Measurements from ENCODE around the gene VTI1B. TPM values are rescaled to one million over a fixed set of nuclear protein-coding genes. Genes with fewer than 3 reads are reported as not detected.

VTI1B gene
- total RNA-seq, 4 donors from 2014 or later: 96.1 to 133 (median 114) TPM

DNA sequence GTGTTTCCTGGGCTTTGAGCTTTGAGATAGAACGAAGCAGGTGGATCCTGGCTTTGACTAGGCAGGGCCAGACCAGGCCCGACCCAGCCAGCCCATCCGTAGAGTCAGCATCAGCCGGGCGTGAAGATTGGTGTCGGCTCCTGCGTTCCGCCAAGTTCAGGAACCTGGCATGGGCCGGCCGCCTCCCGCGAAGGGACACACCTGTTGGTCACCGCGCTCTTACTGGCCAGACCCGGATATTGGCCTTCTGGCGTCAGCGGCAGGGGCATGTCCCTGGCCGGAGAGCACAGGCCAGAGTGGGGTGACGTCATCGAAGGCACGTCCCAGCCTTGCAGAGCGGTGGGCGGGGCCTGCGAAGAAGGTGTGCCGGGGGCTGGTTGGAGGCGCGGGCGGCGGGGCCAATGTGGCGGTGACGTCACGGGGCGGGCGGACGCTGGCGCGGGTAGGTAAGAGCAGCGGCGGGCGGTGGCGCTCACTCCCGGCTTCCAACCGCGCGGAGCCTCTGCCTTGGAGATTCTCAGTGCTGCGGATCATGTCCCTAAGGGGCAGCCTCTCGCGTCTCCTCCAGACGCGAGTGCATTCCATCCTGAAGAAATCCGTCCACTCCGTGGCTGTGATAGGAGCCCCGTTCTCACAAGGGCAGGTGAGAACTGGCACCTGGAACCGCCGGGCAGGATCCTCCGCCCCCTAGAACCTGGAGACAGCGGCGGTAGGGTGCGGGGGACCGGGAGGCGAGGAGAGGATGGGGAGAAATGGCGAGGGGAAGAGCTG lies 54.8 kb downstream of the VTI1B start, which contains the start of gene ARG2:
Gene ARG2 (plus strand): TSS at position 475 of the 771 bp plus-strand sequence. CDS start 58 bp downstream, at position 533.
- TF ChIP-seq CTCF (IDR thresholded peaks at IDR 0.05): no peak
- ATAC-seq (ENCODE audit: low FRiP score) (peak; percentile 98), DNase-seq (ENCODE audit: low spot score) (peak; percentile 98)

DNA sequence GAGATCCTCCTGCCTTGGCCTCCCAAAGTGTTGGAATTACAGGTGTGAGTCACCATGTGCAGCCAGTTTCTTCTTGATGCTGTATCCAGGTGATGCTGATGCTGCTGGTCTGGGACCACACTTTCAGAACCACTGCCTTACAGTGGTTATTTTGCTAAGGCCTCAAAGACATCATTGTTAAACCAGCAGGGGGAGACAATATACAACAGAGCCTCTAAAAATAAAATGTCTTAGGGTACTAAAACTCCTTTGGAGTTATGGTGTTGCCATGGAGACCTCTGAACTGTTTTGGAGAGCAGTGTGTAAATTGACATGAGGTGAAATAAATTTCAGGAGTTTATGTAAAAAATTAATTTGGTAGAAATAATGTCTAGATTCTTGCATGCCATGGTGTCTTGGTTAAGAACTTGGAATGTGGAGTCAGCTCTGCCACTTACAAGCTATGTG lies 55.8 kb downstream of the VTI1B start:
- DNase-seq (ENCODE audit: low spot score) (no peak), ATAC-seq (ENCODE audit: low FRiP score) (no peak)
- TF ChIP-seq CTCF (IDR thresholded peaks at IDR 0.05): peak in 1 of 3 donors; percentile 55

DNA sequence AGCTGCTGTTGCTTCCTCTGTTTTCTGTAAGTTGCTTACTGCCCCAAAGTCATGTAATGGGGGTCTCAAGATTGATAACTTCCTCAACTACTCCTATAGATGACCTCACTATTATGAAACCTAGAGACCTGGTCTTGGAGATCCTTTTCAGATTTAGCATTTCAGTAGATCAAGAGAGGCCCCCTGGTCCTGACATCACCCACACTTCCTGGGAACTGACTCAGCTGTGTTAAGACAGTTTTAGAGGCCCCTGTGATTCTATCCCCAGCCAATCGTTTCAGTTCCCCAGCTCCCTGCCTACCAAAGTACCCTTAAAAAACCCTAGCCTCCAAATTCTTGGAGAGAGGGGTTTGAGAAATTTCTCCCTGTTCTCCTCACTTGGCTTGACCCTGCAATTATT lies 63.9 kb downstream of the VTI1B start:
- ATAC-seq (ENCODE audit: low FRiP score): no peak
- no peak for DNase-seq (ENCODE audit: low spot score)
- TF ChIP-seq CTCF (IDR thresholded peaks at IDR 0.05): no peak

DNA sequence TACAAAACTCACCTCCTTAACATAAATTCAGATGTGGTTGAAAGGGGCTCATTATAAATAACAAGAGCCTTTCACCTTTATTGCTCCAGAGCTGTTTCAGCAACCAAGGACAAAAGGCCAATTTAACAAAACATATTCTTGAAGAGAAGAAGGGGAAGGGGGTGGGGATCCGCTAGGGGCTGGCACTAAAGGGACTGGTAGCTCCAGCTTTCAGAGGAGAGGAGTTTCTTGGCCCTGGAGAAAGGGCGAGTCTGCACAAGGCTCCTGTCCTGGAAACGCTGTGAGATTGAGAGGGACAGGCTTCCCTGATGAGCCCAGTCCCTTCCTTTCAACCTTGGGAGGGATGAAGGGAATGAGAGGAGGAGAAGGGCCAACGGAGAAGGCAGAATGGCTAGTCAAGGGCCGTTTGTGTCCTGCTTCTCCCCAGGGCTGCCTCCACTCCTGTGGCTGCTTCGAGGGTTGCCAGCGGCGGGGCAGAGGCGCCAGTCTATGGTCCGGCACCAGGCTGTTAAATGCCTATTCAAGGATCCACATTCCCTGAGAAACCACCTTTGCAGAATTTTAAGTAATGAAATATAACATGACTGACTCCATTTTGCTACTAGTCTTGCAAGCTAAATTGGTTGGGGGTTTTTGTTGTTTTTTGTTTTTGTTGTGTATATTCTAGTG lies 64.7 kb downstream of the VTI1B start:
- ATAC-seq (ENCODE audit: low FRiP score) (no peak), DNase-seq (ENCODE audit: low spot score) (no peak)
- TF ChIP-seq CTCF (IDR thresholded peaks at IDR 0.05): no peak

DNA sequence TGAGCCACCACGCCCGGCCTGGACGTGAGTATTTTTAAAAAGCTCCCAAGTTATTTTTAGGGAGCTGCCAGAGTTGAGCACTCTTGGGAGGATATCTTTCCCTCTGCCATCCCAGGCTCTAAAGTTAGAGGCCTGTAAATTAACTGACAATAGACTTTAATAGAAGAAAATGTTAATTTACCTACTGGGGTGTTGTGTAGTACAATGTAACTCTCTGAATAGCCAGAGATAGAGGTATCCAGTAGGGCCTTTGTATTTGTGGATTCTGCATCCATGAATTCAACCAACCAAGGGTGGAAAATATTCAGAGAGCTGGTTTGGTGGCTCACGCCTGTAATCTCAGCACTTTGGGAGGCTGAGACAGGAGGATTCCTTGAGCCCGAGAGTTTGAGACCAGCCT lies 66.8 kb downstream of the VTI1B start:
- ATAC-seq (ENCODE audit: low FRiP score) (no peak), DNase-seq (ENCODE audit: low spot score) (no peak)
- TF ChIP-seq CTCF (IDR thresholded peaks at IDR 0.05): no peak

DNA sequence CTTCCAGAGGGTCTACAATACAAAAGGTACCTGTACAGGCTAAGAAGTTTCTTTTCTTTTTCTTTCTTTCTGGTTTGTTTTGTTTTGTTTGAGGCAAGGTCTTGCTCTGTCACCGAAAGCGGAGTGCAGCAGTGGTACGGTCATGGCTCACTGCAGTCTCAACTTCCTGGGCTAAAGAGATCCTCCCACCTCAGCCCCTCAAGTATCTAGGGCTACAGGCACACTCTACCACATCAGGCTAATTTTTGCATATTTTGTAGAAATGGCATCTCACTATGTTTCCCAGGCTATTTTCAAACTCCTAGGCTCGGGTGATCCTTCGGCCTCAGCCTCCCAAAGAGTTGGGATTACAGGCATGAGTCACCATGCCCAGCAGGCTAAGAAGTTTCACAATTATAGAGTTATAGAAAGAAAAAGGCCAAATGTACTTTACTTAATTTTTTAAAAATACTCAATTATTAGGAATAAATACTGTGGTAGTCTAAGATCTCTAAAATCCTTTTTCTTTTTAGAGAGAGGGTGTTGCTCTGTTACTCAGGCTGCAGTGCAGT lies 71.4 kb downstream of the VTI1B start:
- DNase-seq (ENCODE audit: low spot score) (no peak), ATAC-seq (ENCODE audit: low FRiP score) (no peak)
- no peak for TF ChIP-seq CTCF (IDR thresholded peaks at IDR 0.05)

Measured in omental fat pad (tissue), 4 donors.